Caco-2 (cell line): ENCODE measurements around the gene UBE2R2. TPM values are rescaled to one million over a fixed set of nuclear protein-coding genes. Genes with fewer than 3 reads are reported as not detected.

Source experiments
- BruUV-seq: library from RNA; stranded (reverse); fragments of 400-500 nt; replicated peaks from 2 replicates; lab custom pipeline; 2021; lab: Mats Ljungman, UMichigan
- CTCF ChIA-PET: fragments of 300-600 bp; sonication (Branson Sonifier 250); formaldehyde crosslinking; loops from one replicate; lab custom pipeline; 2022; ENCODE audit warnings: antibody characterized with exemption; lab: Charles Lee
- POLR2A ChIA-PET: fragments of 300-600 bp; sonication (Branson Sonifier 250); formaldehyde crosslinking; loops from one replicate; lab custom pipeline; 2022; ENCODE audit warnings: antibody characterized with exemption; lab: Charles Lee
- DNase-seq, 2 experiments: peaks; one replicate each; pipeline versions ENCODE4 v3.0.0 to v3.0.0-alpha.2; 2020 to 2022
- H3K27me3 ChIP-seq: replicated peaks from 2 replicates; pipeline ENCODE4 v1.6.0; 2011; ENCODE audit warnings: low read length; ENCODE audit not compliant: control insufficient read depth, insufficient read depth
- H3K36me3 ChIP-seq: 2 replicates; pipeline ENCODE4 v1.5.1; 2011; ENCODE audit warnings: low read length; ENCODE audit not compliant: control insufficient read depth, insufficient read depth
- H3K4me1 ChIP-seq: fragments of 250-450 bp; sonication (Bioruptor Pico); 2 replicates; pipeline ENCODE4 v1.5.1; 2020; ENCODE audit warnings: mild to moderate bottlenecking
- H3K4me3 ChIP-seq: 2 replicates; pipeline ENCODE4 v1.5.1; 2011; ENCODE audit warnings: low read depth, mild to moderate bottlenecking, control low read depth, low read length
- H3K9me3 ChIP-seq: fragments of 250-450 bp; sonication (Bioruptor Pico); 2 replicates; pipeline ENCODE4 v1.5.1; 2020; ENCODE audit warnings: mild to moderate bottlenecking, moderate library complexity
- H3K27ac Mint-ChIP-seq: one replicate; pipeline ENCODE4 v1.8.0; 2022; ENCODE audit warnings: mixed read lengths; ENCODE audit not compliant: unreplicated experiment
- H3K27me3 Mint-ChIP-seq: one replicate; pipeline ENCODE4 v1.8.0; 2022; ENCODE audit warnings: mixed read lengths; ENCODE audit not compliant: insufficient read depth, unreplicated experiment
- H3K36me3 Mint-ChIP-seq: one replicate; pipeline ENCODE4 v1.8.0; 2022; ENCODE audit warnings: mild to moderate bottlenecking, mixed read lengths; ENCODE audit not compliant: insufficient read depth, unreplicated experiment
- H3K4me1 Mint-ChIP-seq: one replicate; pipeline ENCODE4 v1.8.0; 2022; ENCODE audit warnings: low read depth, mixed read lengths; ENCODE audit not compliant: unreplicated experiment
- H3K4me3 Mint-ChIP-seq: one replicate; pipeline ENCODE4 v1.8.0; 2022; ENCODE audit warnings: mild to moderate bottlenecking, moderate library complexity, mixed read lengths; ENCODE audit not compliant: unreplicated experiment
- H3K9me3 Mint-ChIP-seq: one replicate; pipeline ENCODE4 v1.8.0; 2022; ENCODE audit warnings: mixed read lengths; ENCODE audit not compliant: unreplicated experiment
- CTCF ChIP-seq, 2 experiments: fragments of 200-600 bp in 1 of 2; IDR thresholded peaks; 1 replicate in 1 of 2; 2 replicates in 1 of 2; pipeline versions ENCODE4 v1.5.1 to v1.8.0; 2011 to 2022; ENCODE audit warnings: antibody characterized with exemption in 1 of 2, control low read depth in 1 of 2, inconsistent platforms in 1 of 2, low read depth in 1 of 2, low read length in 1 of 2, mild to moderate bottlenecking in 1 of 2, moderate library complexity in 1 of 2; ENCODE audit not compliant: insufficient read depth in 1 of 2, severe bottlenecking in 1 of 2, unreplicated experiment in 1 of 2
- intact Hi-C: fragments of 100-400 bp; cut with micrococcal nuclease; formaldehyde crosslinking; loops from one replicate; pipeline ENCODE4 v1.10.0; 2022; ENCODE audit not compliant: unreplicated experiment
- total RNA-seq: library from RNA; stranded (reverse); gene quantifications from 2 replicates; pipeline ENCODE4 v1.2.3, GENCODE V29; 2022

Gene UBE2R2
- total RNA-seq, 1 experiment from 2014 or later = 52.3 TPM

GRCh38 chr9:33939924-33940874 lies 123.2 kb downstream of the UBE2R2 start:
- H3K36me3 Mint-ChIP-seq = peaks cover 91% of the 10 kb centered on the region
- BruUV-seq = no TSS peak
- no peaks in the 10 kb centered on the region for H3K9me3 Mint-ChIP-seq
- POLR2A ChIA-PET = no interaction called here
- CTCF ChIA-PET = interaction anchor here (0.6 kb wide), 1 partner anchor 15 kb away, joined by 4 read pairs; no protein-coding TSS in a partner anchor
- no peak for TF ChIP-seq CTCF (IDR thresholded peaks at IDR 0.05; ENCODE audit: insufficient read depth in 1 of 2, low read depth in 1 of 2, low read length in 1 of 2, severe bottlenecking in 1 of 2, unreplicated experiment in 1 of 2)
- Histone ChIP-seq H3K9me3 (no peaks in the 10 kb centered on the region), H3K4me3 (no peak overlapping the region), H3K27me3 (no peaks in the 10 kb centered on the region), H3K36me3 (peaks cover 3% of the 10 kb centered on the region), H3K4me1 (peaks cover 7% of the 10 kb centered on the region; the same call in 1 of the 2 replicates)
- intact Hi-C loops = no loop called here
- H3K4me1 Mint-ChIP-seq = peaks cover 8% of the 10 kb centered on the region
- no peak overlapping the region for H3K27ac Mint-ChIP-seq
- H3K4me3 Mint-ChIP-seq = no peak overlapping the region
- no peaks in the 10 kb centered on the region for H3K27me3 Mint-ChIP-seq
- no peak for DNase-seq

- intact Hi-C loops = no loop called here
- H3K36me3 Mint-ChIP-seq = peaks cover 92% of the 10 kb centered on the region
- no peak for TF ChIP-seq CTCF (IDR thresholded peaks at IDR 0.05; ENCODE audit: insufficient read depth in 1 of 2, low read depth in 1 of 2, low read length in 1 of 2, severe bottlenecking in 1 of 2, unreplicated experiment in 1 of 2)
- H3K27me3 Mint-ChIP-seq = no peaks in the 10 kb centered on the region
- peaks cover 7% of the 10 kb centered on the region; the same call in 1 of the 2 replicates for H3K4me1 ChIP-seq
- DNase-seq = no peak
- H3K4me3 Mint-ChIP-seq = no peak overlapping the region
- H3K9me3 Mint-ChIP-seq = no peaks in the 10 kb centered on the region
- H3K36me3 ChIP-seq = peaks cover 3% of the 10 kb centered on the region
- CTCF ChIA-PET = interaction anchor here (1.4 kb wide), 1 partner anchor 131 kb away, joined by 4 read pairs; no protein-coding TSS in a partner anchor
- H3K4me1 Mint-ChIP-seq = peaks cover 8% of the 10 kb centered on the region
- no TSS peak for BruUV-seq
- H3K27ac Mint-ChIP-seq = peak overlapping the region; percentile 61
- POLR2A ChIA-PET = no interaction called here
- no peaks in the 10 kb centered on the region for H3K27me3 ChIP-seq
- no peak overlapping the region for H3K4me3 ChIP-seq
- H3K9me3 ChIP-seq = no peaks in the 10 kb centered on the region
These were observed 125.6 kb downstream of the UBE2R2 start for GRCh38 chr9:33942471-33943083.

- Mint-ChIP-seq H3K4me3 (no peak overlapping the region), H3K9me3 (no peaks in the 10 kb centered on the region), H3K36me3 (peaks cover 95% of the 10 kb centered on the region), H3K27me3 (no peaks in the 10 kb centered on the region), H3K4me1 (peaks cover 8% of the 10 kb centered on the region), H3K27ac (peak overlapping the region; percentile 61)
- H3K4me3 ChIP-seq = no peak overlapping the region
- no peaks in the 10 kb centered on the region for H3K27me3 ChIP-seq
- BruUV-seq = no TSS peak
- intact Hi-C loops = no loop called here
- no peak for TF ChIP-seq CTCF (IDR thresholded peaks at IDR 0.05; ENCODE audit: insufficient read depth in 1 of 2, low read depth in 1 of 2, low read length in 1 of 2, severe bottlenecking in 1 of 2, unreplicated experiment in 1 of 2)
- ChIA-PET CTCF (interaction anchor here (1.4 kb wide), 1 partner anchor 130 kb away, joined by 4 read pairs; no protein-coding TSS in a partner anchor), POLR2A (no interaction called here)
- H3K9me3 ChIP-seq = no peaks in the 10 kb centered on the region
- no peak for DNase-seq
- H3K36me3 ChIP-seq = peaks cover 3% of the 10 kb centered on the region
- peaks cover 7% of the 10 kb centered on the region; the same call in 1 of the 2 replicates for H3K4me1 ChIP-seq
These were observed 126.4 kb downstream of the UBE2R2 start for GRCh38 chr9:33943389-33943788.
